DND-41 (cell line): ENCODE data around the gene RIOX2.

Source experiments
- EZH2 ChIP-seq: IDR thresholded peaks from 3 replicates; pipeline ENCODE4 v1.6.1; 2012; ENCODE audit warnings: borderline replicate concordance, low read depth, mild to moderate bottlenecking, moderate library complexity, low read length, inconsistent platforms; ENCODE audit not compliant: severe bottlenecking
- TF ChIP-seq, protein P1 (sequence below): IDR thresholded peaks from 2 replicates; pipeline ENCODE4 v1.5.1; 2012; ENCODE audit warnings: borderline replicate concordance, low read length, moderate library complexity, mild to moderate bottlenecking; ENCODE audit not compliant: poor library complexity, severe bottlenecking; ENCODE audit errors: extremely low read depth

DNA sequence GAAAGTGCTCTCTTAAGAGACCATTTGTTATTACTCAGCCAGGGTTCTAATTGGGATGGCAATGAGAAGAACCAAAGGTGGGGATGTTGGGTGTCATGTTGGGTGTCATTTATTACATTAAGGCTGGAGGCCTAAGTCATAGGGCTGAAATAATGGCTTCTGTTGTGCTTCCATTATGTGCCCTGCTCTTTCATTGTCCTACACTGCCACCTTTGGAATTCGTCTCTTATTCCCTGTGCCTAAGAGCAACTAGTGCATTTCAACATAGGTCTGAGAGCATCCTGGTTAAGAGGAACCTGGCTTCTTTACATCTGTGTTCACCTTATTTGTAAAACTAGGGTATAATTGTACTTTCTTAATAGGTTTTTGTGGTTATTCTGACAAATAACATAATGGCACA lies 32.2 kb downstream of the RIOX2 start:
- TF ChIP-seq, protein P1, sequence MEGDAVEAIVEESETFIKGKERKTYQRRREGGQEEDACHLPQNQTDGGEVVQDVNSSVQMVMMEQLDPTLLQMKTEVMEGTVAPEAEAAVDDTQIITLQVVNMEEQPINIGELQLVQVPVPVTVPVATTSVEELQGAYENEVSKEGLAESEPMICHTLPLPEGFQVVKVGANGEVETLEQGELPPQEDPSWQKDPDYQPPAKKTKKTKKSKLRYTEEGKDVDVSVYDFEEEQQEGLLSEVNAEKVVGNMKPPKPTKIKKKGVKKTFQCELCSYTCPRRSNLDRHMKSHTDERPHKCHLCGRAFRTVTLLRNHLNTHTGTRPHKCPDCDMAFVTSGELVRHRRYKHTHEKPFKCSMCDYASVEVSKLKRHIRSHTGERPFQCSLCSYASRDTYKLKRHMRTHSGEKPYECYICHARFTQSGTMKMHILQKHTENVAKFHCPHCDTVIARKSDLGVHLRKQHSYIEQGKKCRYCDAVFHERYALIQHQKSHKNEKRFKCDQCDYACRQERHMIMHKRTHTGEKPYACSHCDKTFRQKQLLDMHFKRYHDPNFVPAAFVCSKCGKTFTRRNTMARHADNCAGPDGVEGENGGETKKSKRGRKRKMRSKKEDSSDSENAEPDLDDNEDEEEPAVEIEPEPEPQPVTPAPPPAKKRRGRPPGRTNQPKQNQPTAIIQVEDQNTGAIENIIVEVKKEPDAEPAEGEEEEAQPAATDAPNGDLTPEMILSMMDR = peak; percentile 51
- TF ChIP-seq EZH2 = no peak
